ENCODE data around the gene SLC37A1.

Gene SLC37A1

GRCh38 chr21:42586406-42586805 lies 72.8 kb downstream of the SLC37A1 start:
- no peak overlapping the region for H3K4me3 ChIP-seq (replicated peaks; ENCODE audit: low read depth, low read length)
- TF ChIP-seq, protein P1, sequence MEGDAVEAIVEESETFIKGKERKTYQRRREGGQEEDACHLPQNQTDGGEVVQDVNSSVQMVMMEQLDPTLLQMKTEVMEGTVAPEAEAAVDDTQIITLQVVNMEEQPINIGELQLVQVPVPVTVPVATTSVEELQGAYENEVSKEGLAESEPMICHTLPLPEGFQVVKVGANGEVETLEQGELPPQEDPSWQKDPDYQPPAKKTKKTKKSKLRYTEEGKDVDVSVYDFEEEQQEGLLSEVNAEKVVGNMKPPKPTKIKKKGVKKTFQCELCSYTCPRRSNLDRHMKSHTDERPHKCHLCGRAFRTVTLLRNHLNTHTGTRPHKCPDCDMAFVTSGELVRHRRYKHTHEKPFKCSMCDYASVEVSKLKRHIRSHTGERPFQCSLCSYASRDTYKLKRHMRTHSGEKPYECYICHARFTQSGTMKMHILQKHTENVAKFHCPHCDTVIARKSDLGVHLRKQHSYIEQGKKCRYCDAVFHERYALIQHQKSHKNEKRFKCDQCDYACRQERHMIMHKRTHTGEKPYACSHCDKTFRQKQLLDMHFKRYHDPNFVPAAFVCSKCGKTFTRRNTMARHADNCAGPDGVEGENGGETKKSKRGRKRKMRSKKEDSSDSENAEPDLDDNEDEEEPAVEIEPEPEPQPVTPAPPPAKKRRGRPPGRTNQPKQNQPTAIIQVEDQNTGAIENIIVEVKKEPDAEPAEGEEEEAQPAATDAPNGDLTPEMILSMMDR (IDR thresholded peaks at IDR 0.05; ENCODE audit: low read length, missing control alignments) = no peak
- no peak for DNase-seq (ENCODE audit: low read depth)

GRCh38 chr21:42587036-42587435 lies 73.4 kb downstream of the SLC37A1 start:
- H3K4me3 ChIP-seq (replicated peaks; ENCODE audit: low read depth, low read length) = no peak overlapping the region
- TF ChIP-seq, protein P1 (IDR thresholded peaks at IDR 0.05; ENCODE audit: low read length, missing control alignments) = no peak
- DNase-seq (ENCODE audit: low read depth) = no peak

DNA sequence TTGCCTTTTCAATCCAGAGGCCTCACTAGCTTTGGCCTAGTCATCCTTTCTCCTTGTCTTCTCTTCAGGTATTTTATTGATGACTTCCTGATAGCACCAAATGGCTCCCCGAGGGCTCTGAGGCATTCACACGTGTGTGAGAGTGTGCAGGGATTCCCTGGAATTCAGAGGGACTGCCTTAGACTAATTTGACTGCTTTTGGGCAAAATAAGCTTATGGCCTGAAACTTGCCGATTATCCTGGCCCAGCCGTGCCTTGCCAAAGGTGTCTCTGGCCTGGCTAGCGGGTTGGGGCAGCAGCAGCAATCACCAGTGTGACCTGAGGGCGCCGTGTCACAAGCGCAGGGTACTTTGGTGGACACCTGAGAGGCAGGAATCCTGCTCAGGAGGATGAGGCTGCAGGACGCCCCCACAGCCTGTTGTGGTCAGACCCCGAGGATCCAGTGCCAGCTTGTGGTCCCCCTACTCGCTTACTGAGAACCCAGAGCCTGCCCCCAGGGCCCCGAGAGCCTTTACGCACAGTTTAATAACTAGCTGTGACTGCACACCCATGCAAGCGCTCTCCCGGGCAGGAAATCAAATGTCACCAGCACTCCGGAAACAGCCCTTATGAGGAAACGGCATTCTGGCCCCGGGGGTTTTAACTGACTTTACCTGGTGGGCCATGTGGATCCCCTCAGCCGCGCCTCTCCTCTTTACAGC lies 76.9 kb downstream of the SLC37A1 start:
- no peak for DNase-seq (ENCODE audit: low read depth)
- TF ChIP-seq, protein P1 (IDR thresholded peaks at IDR 0.05; ENCODE audit: low read length, missing control alignments) = no peak
- no peak overlapping the region for H3K4me3 ChIP-seq (replicated peaks; ENCODE audit: low read depth, low read length)

GRCh38 chr21:42591170-42591869 lies 77.7 kb downstream of the SLC37A1 start:
- no peak overlapping the region for H3K4me3 ChIP-seq (replicated peaks; ENCODE audit: low read depth, low read length)
- DNase-seq (ENCODE audit: low read depth) = no peak
- TF ChIP-seq, protein P1 (IDR thresholded peaks at IDR 0.05; ENCODE audit: low read length, missing control alignments) = no peak

- no peak for DNase-seq (ENCODE audit: low read depth)
- TF ChIP-seq, protein P1 (IDR thresholded peaks at IDR 0.05; ENCODE audit: low read length, missing control alignments) = no peak
- no peak overlapping the region for H3K4me3 ChIP-seq (replicated peaks; ENCODE audit: low read depth, low read length)
Observed at GRCh38 chr21:42592156-42592820, 78.6 kb downstream of the SLC37A1 start.

DNA sequence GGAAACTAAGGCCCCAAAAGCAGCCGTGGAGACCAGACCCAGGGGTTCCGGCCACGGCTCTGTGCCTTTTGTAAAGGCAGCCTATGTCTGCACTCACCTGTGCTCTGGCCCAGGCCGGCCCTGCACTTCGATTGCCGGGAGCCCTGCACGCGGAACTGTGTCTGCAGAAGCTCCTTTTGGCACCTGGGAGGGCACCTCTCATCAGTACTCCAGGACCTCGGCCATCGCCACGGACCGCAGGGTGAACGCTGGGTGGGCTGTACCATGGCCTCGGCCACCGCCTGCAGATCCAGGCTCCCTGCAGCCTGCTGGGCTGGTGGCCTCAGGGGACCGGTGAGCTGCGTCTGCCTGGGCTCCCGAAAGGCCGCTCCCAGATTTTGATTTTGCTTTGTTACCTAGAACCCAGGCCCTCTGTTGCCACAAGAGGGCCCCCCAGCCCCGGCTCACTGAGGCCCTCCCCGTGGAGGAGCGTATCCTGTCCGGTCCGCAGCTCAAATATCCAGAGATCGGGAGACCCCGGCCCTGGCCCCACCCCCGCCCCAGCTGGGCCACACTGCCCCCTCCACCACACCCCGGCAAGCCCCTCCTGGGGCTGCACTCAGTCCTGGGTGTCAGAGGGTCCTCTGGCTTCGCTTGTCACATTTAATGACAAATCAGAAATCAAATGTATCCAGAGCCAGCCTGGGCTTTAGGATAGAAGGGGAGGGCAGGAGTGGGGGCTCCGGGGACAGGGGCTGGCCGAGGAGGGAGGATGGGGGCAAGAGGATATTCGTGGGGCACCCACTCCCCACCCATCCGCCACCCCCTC lies 79.6 kb downstream of the SLC37A1 start:
- TF ChIP-seq, protein P1 (IDR thresholded peaks at IDR 0.05; ENCODE audit: low read length, missing control alignments) = peak; percentile 67
- DNase-seq (ENCODE audit: low read depth) = peak; percentile 55
- H3K4me3 ChIP-seq (replicated peaks; ENCODE audit: low read depth, low read length) = no peak overlapping the region

Data from fibroblast of pulmonary artery (primary cell).